IPS-15b (cell line): ENCODE results near the gene LEP.
"Not testable (repeated sequence)": the region's sequence is repeated elsewhere in the genome, so short reads cannot be mapped to it uniquely, and the experiment has no call there.

Experiments
- H3K27me3 ChIP-seq: one replicate; pipeline ENCODE4 v1.6.1; 2013; ENCODE audit warnings: low read length; ENCODE audit not compliant: control insufficient read depth, insufficient read depth
- H3K36me3 ChIP-seq: one replicate; pipeline ENCODE4 v1.6.1; 2013; ENCODE audit warnings: low read length; ENCODE audit not compliant: control insufficient read depth, insufficient read depth
- H3K4me1 ChIP-seq: one replicate; pipeline ENCODE4 v1.6.1; 2013; ENCODE audit warnings: mild to moderate bottlenecking, low read length; ENCODE audit not compliant: control insufficient read depth, insufficient read depth
- H3K4me3 ChIP-seq: one replicate; pipeline ENCODE4 v1.5.1; 2013; ENCODE audit warnings: low read depth, low read length
- H3K9ac ChIP-seq: one replicate; pipeline ENCODE4 v1.6.1; 2013; ENCODE audit warnings: low read depth, mild to moderate bottlenecking, low read length
- H3K9me3 ChIP-seq: one replicate; pipeline ENCODE4 v1.6.1; 2013; ENCODE audit warnings: mild to moderate bottlenecking, low read length; ENCODE audit not compliant: control insufficient read depth, insufficient read depth

Gene LEP

DNA sequence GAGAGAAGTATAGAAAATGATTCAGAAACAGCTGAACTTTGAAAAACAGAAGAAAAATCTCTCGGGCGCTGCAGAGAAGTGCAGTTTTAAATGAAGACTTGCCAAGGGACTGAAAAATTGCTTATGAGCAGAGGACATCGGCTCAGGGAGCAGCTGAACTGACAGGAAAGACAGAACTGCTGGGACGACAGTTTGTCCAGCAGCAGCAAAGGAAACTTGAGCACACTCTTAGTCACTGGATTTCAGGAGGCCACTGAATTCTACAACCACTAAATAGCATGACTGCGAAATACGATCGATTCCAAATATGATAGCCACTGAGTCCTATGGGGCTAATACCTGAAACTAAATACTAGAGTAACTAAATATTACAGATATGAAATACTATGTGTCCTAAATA is 43.0 kb downstream of the LEP start:
- no peaks in the 10 kb centered on the region for H3K36me3 ChIP-seq
- H3K4me1 ChIP-seq, result no peaks in the 10 kb centered on the region
- H3K4me3 ChIP-seq, result no peak overlapping the region
- no peaks in the 10 kb centered on the region for H3K9me3 ChIP-seq
- no peaks in the 10 kb centered on the region for H3K27me3 ChIP-seq
- H3K9ac ChIP-seq, result no peak overlapping the region

DNA sequence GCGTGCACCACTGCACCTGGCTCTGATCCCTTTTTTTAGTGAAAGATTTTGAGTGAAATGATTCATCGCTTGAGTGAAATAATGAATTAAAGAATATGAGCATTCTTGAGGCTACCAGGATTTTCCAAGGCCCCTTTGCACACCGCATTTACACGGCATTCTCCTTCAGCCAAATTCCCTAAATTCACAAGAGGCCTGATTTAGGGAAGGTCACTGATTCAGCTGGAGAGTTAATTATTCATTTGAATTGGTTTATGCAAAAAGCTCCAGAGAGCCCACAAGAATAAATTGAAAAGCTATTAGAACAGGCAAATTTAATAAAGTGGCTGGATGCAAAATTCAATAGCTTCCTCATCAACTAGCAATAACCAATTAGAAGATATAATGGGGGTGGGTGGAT is 46.5 kb downstream of the LEP start:
- H3K4me1 ChIP-seq, result no peaks in the 10 kb centered on the region
- H3K9me3 ChIP-seq, result no peaks in the 10 kb centered on the region
- H3K9ac ChIP-seq, result no peak overlapping the region
- H3K27me3 ChIP-seq, result no peaks in the 10 kb centered on the region
- no peaks in the 10 kb centered on the region for H3K36me3 ChIP-seq
- H3K4me3 ChIP-seq, result no peak overlapping the region

DNA sequence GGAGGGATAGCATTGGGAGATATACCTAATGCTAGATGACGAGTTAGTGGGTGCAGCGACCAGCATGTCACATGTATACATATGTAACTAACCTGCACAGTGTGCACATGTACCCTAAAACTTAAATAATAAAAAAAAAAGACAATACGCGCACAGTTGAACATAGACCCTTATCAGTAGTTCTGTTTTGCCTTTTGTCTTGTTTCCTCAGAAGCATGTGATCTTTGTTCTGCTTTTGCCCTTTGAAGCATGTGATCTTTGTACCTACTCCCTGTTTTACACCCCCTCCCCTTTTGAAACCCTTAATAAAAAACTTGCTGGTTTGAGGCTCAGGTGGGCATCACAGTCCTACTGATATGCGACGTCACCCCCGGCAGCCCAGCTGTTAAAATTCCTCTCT is 56.9 kb downstream of the LEP start:
- not testable (repeated sequence) for H3K4me3 ChIP-seq, H3K9me3 ChIP-seq, H3K9ac ChIP-seq, H3K27me3 ChIP-seq, H3K36me3 ChIP-seq
- peaks cover 22% of the 10 kb centered on the region for H3K4me1 ChIP-seq

- H3K27me3 ChIP-seq, result no peaks in the 10 kb centered on the region
- no peak overlapping the region for H3K4me3 ChIP-seq
- H3K9me3 ChIP-seq, result no peaks in the 10 kb centered on the region
- no peak overlapping the region for H3K9ac ChIP-seq
- peaks cover 22% of the 10 kb centered on the region for H3K4me1 ChIP-seq
- no peaks in the 10 kb centered on the region for H3K36me3 ChIP-seq
Observed at GRCh38 chr7:128299109-128299607, 58.1 kb downstream of the LEP start.

GRCh38 chr7:128302139-128302538 is 61.1 kb downstream of the LEP start:
- H3K4me1 ChIP-seq, result peaks cover 22% of the 10 kb centered on the region
- H3K9ac ChIP-seq, result no peak overlapping the region
- no peak overlapping the region for H3K4me3 ChIP-seq
- no peaks in the 10 kb centered on the region for H3K9me3 ChIP-seq
- H3K27me3 ChIP-seq, result no peaks in the 10 kb centered on the region
- H3K36me3 ChIP-seq, result peaks cover 2% of the 10 kb centered on the region

- no peaks in the 10 kb centered on the region for H3K27me3 ChIP-seq
- peaks cover 22% of the 10 kb centered on the region for H3K4me1 ChIP-seq
- H3K36me3 ChIP-seq, result peaks cover 2% of the 10 kb centered on the region
- H3K9ac ChIP-seq, result no peak overlapping the region
- no peaks in the 10 kb centered on the region for H3K9me3 ChIP-seq
- no peak overlapping the region for H3K4me3 ChIP-seq
Observed at GRCh38 chr7:128303133-128303532, 62.1 kb downstream of the LEP start.

- Histone ChIP-seq H3K4me3 (no peak overlapping the region), H3K36me3 (peaks cover 2% of the 10 kb centered on the region), H3K9ac (no peak overlapping the region), H3K27me3 (no peaks in the 10 kb centered on the region), H3K4me1 (peaks cover 17% of the 10 kb centered on the region), H3K9me3 (no peaks in the 10 kb centered on the region)
Observed at GRCh38 chr7:128303643-128304042, 62.6 kb downstream of the LEP start.

DNA sequence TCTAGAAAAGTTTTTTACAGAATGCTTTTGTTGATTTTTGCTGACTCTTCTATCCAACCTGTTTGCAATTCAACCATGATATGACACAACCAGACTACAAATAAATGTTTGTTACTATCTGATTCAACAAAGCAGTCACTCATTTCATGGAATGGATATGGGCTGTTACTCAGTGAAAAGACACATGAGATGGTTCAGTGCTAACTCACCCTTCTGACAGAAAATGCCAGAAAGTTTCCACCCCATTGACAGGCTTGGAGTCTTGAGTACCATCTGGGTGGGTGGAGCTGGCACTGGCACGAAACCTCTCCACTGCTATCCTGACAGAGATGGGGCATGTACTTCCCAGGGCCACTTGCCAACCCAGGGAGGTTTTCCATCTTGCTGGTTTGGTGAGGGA is 63.1 kb downstream of the LEP start:
- no peaks in the 10 kb centered on the region for H3K9me3 ChIP-seq
- peaks cover 13% of the 10 kb centered on the region for H3K4me1 ChIP-seq
- H3K9ac ChIP-seq, result no peak overlapping the region
- H3K27me3 ChIP-seq, result no peaks in the 10 kb centered on the region
- no peak overlapping the region for H3K4me3 ChIP-seq
- peaks cover 2% of the 10 kb centered on the region for H3K36me3 ChIP-seq

GRCh38 chr7:128307061-128307460 is 66.0 kb downstream of the LEP start:
- no peaks in the 10 kb centered on the region for H3K4me1 ChIP-seq
- H3K27me3 ChIP-seq, result no peaks in the 10 kb centered on the region
- H3K9ac ChIP-seq, result no peak overlapping the region
- no peaks in the 10 kb centered on the region for H3K9me3 ChIP-seq
- peaks cover 11% of the 10 kb centered on the region for H3K36me3 ChIP-seq
- no peak overlapping the region for H3K4me3 ChIP-seq
